ENCODE data around the gene FBXO46.
"Not testable (repeated sequence)": the region's sequence is repeated elsewhere in the genome, so short reads cannot be mapped to it uniquely, and the experiment has no call there.

Gene FBXO46

DNA sequence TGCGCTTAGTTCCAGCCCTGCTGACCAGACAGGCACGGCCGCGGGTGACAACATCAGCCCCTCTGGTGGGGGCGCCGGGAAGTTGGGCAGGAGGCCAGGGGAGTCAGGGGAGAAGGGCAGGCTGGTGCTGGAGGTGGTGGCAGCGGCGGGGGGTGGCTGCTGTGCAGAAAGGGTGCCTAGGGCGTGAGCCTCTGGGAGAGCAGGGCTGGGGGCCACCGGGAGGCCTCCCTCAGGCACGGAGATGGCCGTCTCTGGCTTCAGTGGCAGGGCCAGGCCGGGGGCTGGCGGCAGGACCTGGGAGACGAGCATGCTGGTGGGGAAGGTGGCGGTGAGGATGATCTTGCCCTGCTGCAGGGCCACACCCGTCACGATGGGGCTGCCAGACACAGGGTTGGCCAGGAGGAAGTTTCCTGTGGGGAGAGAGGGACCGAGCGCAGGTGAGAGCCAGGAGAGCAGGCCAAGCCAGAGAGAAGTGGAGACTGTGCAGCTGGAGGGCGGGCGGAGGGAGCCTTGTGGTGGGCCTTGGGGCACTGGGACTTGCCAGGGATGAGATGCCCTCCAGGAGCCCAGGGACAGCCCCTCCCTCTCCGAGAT is 35.1 kb upstream of the FBXO46 start:
- no peak for DNase-seq (ENCODE audit: low read depth)

DNA sequence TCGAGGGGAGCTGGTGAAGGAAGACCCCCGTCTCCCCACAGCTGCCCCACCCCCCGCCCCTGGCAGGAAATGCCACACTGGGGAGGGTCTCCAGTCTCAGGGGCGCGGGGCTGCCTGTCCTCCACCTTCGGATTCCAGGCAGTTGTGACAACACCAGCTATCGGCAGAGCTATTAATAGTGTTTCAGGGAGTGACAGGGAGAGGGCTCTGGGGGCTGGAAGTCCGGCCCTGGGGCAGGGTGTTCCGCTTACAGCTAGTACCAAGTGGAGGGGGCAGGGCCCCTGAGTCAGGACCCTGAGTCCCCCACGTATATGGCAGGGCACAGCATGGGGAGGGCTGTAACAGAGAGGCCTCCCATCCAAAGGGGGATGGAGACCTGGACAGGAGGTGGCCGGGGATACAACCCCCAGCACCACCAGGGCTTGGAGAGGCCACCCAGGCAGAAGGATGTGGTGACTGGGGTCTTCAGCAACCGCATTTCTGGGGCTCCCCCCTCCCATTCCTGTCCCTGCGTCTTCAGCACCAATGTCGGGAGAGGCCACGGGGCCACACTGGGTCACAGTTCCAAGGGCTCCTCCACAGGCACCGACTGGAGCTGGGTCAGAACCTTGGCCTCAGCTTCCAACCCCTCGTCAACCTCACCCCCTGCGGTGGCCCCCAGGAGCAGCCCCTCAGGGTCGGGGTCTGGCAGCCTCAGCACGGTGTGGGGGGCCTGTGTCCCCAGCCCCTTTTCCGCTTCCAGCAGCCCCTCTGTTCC is 34.4 kb upstream of the FBXO46 start:
- DNase-seq (ENCODE audit: low read depth): no peak

- no peak for DNase-seq (ENCODE audit: low read depth)
Observed at GRCh38 chr19:45764475-45764874, 33.8 kb upstream of the FBXO46 start.

DNA sequence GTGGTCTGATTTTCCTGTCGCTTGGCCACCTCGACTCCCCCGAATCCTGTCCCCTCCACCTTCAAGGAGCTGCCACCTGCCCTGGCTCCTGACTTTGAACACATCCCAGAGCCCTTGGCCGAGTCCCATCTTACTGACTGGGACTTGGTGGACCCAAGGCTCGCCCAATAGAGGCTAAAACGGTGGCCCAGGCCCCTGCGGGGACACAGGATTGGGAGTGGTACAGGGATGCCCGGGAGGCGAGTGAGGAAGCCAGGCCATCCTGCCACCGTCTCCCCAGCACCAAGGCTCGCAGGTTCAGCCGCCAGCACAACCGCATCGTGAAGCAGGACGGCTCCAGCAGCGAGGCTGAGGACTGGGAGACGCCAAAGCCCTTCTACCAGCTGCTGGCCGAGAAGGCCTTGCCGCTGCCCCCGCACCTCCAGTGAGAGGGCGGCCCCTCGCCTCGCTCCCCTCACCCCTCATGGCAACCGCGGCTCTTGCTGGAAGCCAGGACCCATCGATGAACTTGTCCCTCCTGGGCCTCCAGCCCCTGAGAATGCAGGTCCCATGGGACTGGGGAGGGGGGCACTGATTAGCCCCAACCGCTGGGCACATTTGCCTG is 33.1 kb upstream of the FBXO46 start:
- DNase-seq (ENCODE audit: low read depth): no peak

DNA sequence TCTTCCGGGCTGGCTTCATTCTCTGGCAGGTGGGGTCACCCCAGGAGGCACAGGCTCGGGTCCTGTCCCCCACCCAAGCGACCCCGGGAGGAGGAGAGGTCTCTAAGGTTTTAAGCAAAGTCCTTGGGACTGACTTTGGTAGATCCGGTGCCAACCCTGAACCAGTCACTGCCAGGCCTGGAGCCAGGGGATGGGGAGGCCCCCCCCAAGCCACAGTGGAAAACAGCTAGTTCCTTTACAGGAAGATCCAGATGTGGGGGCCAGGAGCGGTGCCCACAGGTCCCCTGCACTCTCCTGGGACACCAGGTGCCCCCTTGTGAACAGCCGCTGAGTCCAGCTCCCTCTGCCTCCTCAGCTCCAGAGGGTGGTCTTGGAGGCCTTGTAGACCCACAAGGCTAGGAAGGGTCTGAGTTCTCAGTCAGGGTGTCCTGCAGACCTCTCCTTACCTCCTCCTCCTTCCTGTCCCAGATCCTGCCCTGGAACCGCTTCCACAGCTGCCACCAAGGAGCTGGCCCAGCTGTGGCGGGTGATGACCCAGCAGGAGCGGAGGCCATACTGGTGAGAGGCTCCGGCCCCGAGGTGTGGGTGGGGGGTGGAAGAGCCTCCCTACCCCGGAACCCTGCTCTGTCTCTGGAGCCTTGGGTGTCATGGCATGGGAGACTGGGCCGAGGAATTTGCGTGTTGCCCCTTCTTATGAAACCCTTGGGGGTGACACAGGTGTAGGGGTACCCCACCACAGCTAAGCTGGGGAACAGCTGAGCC is 32.4 kb upstream of the FBXO46 start:
- DNase-seq (ENCODE audit: low read depth): no peak

GRCh38 chr19:45761714-45762113 is 31.0 kb upstream of the FBXO46 start:
- DNase-seq (ENCODE audit: low read depth): no peak

- DNase-seq (ENCODE audit: low read depth): no peak
Observed at GRCh38 chr19:45758921-45759320, 28.2 kb upstream of the FBXO46 start.

GRCh38 chr19:45757695-45758094 is 27.0 kb upstream of the FBXO46 start:
- DNase-seq (ENCODE audit: low read depth): no peak

- no peak for DNase-seq (ENCODE audit: low read depth)
Observed at GRCh38 chr19:45754323-45754722, 23.6 kb upstream of the FBXO46 start.

GRCh38 chr19:45753548-45753947 is 22.9 kb upstream of the FBXO46 start:
- DNase-seq (ENCODE audit: low read depth): no peak

- no peak for DNase-seq (ENCODE audit: low read depth)
Observed at GRCh38 chr19:45752639-45753038, 21.9 kb upstream of the FBXO46 start.

GRCh38 chr19:45751483-45751882 is 20.8 kb upstream of the FBXO46 start:
- not testable (repeated sequence) for DNase-seq (ENCODE audit: low read depth)

GRCh38 chr19:45747513-45747912 is 16.8 kb upstream of the FBXO46 start:
- DNase-seq (ENCODE audit: low read depth): no peak

- no peak for DNase-seq (ENCODE audit: low read depth)
Observed at GRCh38 chr19:45746866-45747265, 16.2 kb upstream of the FBXO46 start.

DNA sequence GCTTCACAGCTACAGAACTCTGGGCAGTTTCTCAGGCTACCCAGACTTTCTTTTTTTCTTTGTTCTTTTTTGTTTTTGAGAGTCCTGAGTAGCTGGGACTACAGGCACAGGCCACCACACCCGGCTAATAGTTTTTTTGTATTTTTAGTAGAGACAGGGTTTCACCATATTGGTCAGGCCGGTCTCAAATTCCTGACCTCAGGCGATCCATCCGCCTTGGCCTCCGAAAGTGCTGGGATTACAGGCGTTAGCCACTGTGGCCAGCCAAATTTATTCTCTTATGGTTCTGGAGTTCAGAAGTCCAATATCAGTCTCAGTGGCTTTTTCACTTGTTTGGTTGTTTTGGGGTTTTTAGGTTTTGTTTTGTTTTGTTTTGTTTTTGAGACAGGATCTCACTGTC is 14.9 kb upstream of the FBXO46 start:
- DNase-seq (ENCODE audit: low read depth): no peak

- no peak for DNase-seq (ENCODE audit: low read depth)
Observed at GRCh38 chr19:45742969-45743368, 12.3 kb upstream of the FBXO46 start.

DNA sequence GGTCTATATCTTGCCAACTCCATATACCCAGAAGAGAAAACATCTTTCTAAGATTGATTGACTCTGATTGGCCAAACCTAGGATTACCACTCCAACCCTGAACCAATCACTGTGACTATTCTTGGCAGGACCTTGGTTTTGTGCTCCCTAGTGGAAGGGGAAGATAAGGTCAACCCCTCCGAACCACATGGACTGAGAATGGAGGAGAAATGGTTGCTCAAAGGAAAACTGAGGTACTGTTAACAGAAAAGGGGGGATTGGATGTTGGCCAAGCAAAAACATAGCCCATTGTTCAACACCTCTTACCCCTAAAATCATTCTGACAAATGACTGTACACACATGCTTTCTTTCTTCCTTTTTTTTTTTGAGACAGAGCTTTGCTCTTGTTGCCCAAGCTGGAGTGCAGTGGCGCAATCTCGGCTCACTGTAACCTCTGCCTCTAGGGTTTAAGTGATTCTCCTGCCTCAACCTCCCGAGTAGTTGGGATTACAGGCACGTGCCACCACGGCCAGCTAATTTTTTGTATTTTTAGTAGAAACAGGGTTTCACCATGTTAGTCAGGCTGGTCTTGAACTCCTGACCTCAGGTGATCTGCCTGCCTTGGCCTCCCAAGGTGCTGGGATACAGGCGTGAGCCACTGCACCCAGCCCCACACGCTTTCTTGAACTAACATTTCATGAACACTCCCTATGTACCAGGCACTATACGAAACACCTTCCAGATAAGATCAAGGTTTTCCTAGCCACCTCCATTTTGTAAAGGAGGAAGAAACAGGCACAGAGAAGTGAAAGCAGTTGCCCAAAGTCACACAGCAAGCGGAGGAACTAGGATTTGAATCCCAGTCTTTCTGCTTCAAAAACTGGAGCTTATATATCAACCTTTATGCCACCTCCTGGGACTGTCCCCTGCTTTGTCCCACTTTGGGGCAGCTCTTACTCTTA is 9.1 kb upstream of the FBXO46 start:
- DNase-seq (ENCODE audit: low read depth): no peak

GRCh38 chr19:45733160-45733810 is 2.6 kb upstream of the FBXO46 start, which contains the start of gene MEIOSIN:
Gene MEIOSIN, plus strand, starts transcription at chr19:45733439. Its CDS starts 1,938 bp downstream, at chr19:45735377.
- no peak for DNase-seq (ENCODE audit: low read depth)

DNA sequence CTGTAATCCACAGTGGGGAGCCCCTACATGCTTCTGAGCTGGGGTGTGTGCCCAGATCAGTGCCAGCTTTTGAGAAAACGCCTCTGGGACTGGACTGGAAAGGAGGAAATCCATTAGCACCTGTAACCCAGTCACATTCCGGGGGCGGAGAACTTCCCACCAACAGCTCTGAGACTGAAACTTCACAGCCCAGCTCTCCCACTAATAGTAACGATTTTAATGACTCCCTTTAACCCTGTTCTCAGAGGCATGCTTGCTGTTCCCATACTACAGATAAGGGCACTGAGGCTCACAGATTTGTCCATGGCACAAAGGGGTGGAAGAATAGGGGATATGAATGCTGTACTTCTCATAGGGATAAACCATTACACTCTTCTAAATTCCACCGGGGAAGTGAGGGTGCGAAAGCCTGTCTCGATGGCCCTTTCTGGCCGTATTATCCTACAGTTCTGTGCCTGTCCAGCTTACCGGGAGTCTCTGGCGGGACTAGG is 851 bp downstream of the FBXO46 start:
- DNase-seq (ENCODE audit: low read depth): no peak

DNA sequence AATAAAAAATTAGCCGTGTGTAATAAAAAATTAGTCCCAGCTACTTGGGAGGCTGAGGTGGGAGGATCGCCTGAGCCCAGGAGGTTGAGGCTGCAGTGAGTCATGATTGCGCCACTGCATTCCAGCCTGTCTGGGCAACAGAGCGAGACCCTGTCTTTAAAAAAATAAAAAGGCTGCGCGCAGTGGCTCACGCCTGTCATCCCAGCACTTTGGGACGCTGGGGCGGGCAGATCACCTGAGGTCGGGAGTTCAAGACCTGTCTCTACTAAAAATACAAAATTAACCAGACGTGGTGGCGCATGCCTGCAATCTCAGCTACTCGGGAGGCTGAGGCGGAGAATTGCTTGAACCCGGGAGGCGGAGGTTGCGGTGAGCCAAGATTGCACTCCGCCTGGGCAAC is 2.0 kb downstream of the FBXO46 start:
- DNase-seq (ENCODE audit: low read depth): not testable (repeated sequence)

- DNase-seq (ENCODE audit: low read depth): not testable (repeated sequence)
Observed at GRCh38 chr19:45720065-45720464, 10.6 kb downstream of the FBXO46 start.

Measured in stimulated activated CD8-positive, alpha-beta memory T cell treated with anti-CD3 and anti-CD28 coated beads, Interleukin-15, amount 100 ng/mL, for 1 hour (primary cell).